K562 (cell line): ENCODE measurements around the gene OBSCN. TPM values are rescaled to one million over a fixed set of nuclear protein-coding genes. Genes with fewer than 3 reads are reported as not detected.

Experiments used
- ARID2 ChIP-seq: fragments of 450-650 bp; IDR thresholded peaks from 2 replicates; pipeline ENCODE4 v1.6.1; 2017; ENCODE audit warnings: antibody characterized with exemption, mild to moderate bottlenecking
- CHD4 ChIP-seq: fragments of 200-600 bp; sonication (generic); IDR thresholded peaks from 3 replicates; pipeline ENCODE4 v1.6.1; 2012; ENCODE audit warnings: low read depth, mild to moderate bottlenecking, mixed read lengths, low read length, inconsistent platforms; ENCODE audit not compliant: insufficient read depth, insufficient replicate concordance, poor library complexity, severe bottlenecking
- CLOCK ChIP-seq: fragments of 250-450 bp; sonication (Bioruptor Pico); IDR thresholded peaks from 2 replicates; pipeline ENCODE4 v1.4.0; 2020; ENCODE audit warnings: mild to moderate bottlenecking, moderate library complexity, borderline replicate concordance
- FOXA1 ChIP-seq: fragments of 450-650 bp; IDR thresholded peaks from 2 replicates; pipeline ENCODE4 v1.6.1; 2016; ENCODE audit warnings: mild to moderate bottlenecking, borderline replicate concordance
- NFE2L1 ChIP-seq: fragments of 450-650 bp; IDR thresholded peaks from 2 replicates; pipeline ENCODE4 v1.6.1; 2016; ENCODE audit warnings: missing genetic modification characterization, low read depth, mild to moderate bottlenecking, missing compliant biosample characterization, moderate library complexity, borderline replicate concordance
- NR2C2 ChIP-seq, 2 experiments: fragments of 200-800 bp in 1 of 2; sonication (Bioruptor generic) in 1 of 2; sonication (generic) in 1 of 2; formaldehyde crosslinking in 1 of 2; IDR thresholded peaks; 2 replicates each; pipeline versions ENCODE4 v1.6.1 to v1.8.0; 2016 to 2022; ENCODE audit warnings: mild to moderate bottlenecking in 1 of 2, missing compliant biosample characterization in 1 of 2, missing genetic modification characterization in 1 of 2, missing genetic modification reagents in 1 of 2
- RHOXF2B ChIP-seq: fragments of 250-450 bp; sonication (Bioruptor Pico); conservative IDR thresholded peaks from 2 replicates; pipeline ENCODE4 v1.5.1; 2021
- TGIF2 ChIP-seq: sonication (generic); formaldehyde crosslinking; IDR thresholded peaks from 2 replicates; pipeline ENCODE4 v1.8.1; 2022; ENCODE audit warnings: mild to moderate bottlenecking, missing genetic modification reagents, moderate library complexity
- XRCC4 ChIP-seq: IDR thresholded peaks from one replicate; pipeline ENCODE4 v1.6.1; 2011; ENCODE audit not compliant: insufficient read depth, insufficient read length; ENCODE audit errors: extremely low read depth
- ZNF184 ChIP-seq: sonication (generic); formaldehyde crosslinking; IDR thresholded peaks from 2 replicates; pipeline ENCODE4 v1.5.0; 2020; ENCODE audit warnings: missing genetic modification reagents
- polyA plus RNA-seq, 8 experiments: library from polyadenylated mRNA; depleted of rRNA in 4 of 8; stranded (reverse) in 5 of 8; unstranded in 3 of 8; fragments of >200 nt; fragmentation: Nextera tagmentation in 2 of 8; fragmentation: Illumina TruSeq in 1 of 8; extraction: Ambion mirVana in 2 of 8; extraction: Trizol in 1 of 8; gene quantifications; 2 replicates each; pipeline versions ENCODE4 v1.2.1 to v1.2.3, GENCODE V29; 2011 to 2014; ENCODE audit warnings: inconsistent platforms in 1 of 8, missing spikeins in 1 of 8
- total RNA-seq, 7 experiments: library from RNA; depleted of rRNA in 6 of 7; stranded (reverse); fragments of >200 nt in 6 of 7; fragmentation: Illumina TruSeq in 2 of 7; extraction: Trizol in 2 of 7; gene quantifications; 2 replicates each; pipeline versions ENCODE4 v1.2.1 to v1.2.3, GENCODE V29; 2011 to 2021; ENCODE audit warnings: low replicate concordance in 1 of 7
- TF ChIP-seq, protein P1 (sequence below): fragments of 450-650 bp; formaldehyde crosslinking; conservative IDR thresholded peaks from 2 replicates; pipeline ENCODE4 v1.4.0; 2022; ENCODE audit warnings: mild to moderate bottlenecking, missing genetic modification characterization
- TF ChIP-seq, protein P2 (sequence below): fragments of 450-650 bp; IDR thresholded peaks from 2 replicates; pipeline ENCODE4 v1.6.1; 2017; ENCODE audit warnings: mild to moderate bottlenecking, moderate library complexity
- TF ChIP-seq, protein P3 (sequence below): sonication (generic); formaldehyde crosslinking; IDR thresholded peaks from 2 replicates; pipeline ENCODE4 v1.8.1; 2023; ENCODE audit warnings: mild to moderate bottlenecking, missing genetic modification reagents
- TF ChIP-seq, protein P4 (sequence below): fragments of 250-450 bp; sonication (Bioruptor Pico); IDR thresholded peaks from 2 replicates; pipeline ENCODE4 v1.5.0; 2020; ENCODE audit warnings: mild to moderate bottlenecking, borderline replicate concordance

OBSCN gene
- total and polyA plus RNA-seq, 9 of the 15 experiments (the other 6 are each of a cell fraction or from before 2014, with no cell fraction given): 0.18 to 19.7 (median 3.6) TPM

- TF ChIP-seq, protein P1, sequence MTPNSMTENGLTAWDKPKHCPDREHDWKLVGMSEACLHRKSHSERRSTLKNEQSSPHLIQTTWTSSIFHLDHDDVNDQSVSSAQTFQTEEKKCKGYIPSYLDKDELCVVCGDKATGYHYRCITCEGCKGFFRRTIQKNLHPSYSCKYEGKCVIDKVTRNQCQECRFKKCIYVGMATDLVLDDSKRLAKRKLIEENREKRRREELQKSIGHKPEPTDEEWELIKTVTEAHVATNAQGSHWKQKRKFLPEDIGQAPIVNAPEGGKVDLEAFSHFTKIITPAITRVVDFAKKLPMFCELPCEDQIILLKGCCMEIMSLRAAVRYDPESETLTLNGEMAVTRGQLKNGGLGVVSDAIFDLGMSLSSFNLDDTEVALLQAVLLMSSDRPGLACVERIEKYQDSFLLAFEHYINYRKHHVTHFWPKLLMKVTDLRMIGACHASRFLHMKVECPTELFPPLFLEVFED (CRISPR knock-in tag): no peak
- TF ChIP-seq TGIF2 (no peak), ZNF184 (CRISPR knock-in tag) (no peak), CLOCK (CRISPR knock-in tag) (0 out of 2 replicates have a peak, but pooled peaks have one; percentile 54), ARID2 (no peak), NR2C2 (CRISPR knock-in tag; IDR thresholded peaks at IDR 0.05) (peak; percentile 44; the same call in 1 of the 2 replicates), NR2C2 (tag; IDR thresholded peaks at IDR 0.05) (peak; percentile 66), NFE2L1 (tag) (no peak), FOXA1 (no peak), XRCC4 (no peak), RHOXF2B (CRISPR knock-in tag) (no peak; the same call in 1 of the 2 replicates), CHD4 (peak; percentile 94)
- TF ChIP-seq, protein P2, sequence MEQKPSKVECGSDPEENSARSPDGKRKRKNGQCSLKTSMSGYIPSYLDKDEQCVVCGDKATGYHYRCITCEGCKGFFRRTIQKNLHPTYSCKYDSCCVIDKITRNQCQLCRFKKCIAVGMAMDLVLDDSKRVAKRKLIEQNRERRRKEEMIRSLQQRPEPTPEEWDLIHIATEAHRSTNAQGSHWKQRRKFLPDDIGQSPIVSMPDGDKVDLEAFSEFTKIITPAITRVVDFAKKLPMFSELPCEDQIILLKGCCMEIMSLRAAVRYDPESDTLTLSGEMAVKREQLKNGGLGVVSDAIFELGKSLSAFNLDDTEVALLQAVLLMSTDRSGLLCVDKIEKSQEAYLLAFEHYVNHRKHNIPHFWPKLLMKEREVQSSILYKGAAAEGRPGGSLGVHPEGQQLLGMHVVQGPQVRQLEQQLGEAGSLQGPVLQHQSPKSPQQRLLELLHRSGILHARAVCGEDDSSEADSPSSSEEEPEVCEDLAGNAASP: no peak
- TF ChIP-seq, protein P3, sequence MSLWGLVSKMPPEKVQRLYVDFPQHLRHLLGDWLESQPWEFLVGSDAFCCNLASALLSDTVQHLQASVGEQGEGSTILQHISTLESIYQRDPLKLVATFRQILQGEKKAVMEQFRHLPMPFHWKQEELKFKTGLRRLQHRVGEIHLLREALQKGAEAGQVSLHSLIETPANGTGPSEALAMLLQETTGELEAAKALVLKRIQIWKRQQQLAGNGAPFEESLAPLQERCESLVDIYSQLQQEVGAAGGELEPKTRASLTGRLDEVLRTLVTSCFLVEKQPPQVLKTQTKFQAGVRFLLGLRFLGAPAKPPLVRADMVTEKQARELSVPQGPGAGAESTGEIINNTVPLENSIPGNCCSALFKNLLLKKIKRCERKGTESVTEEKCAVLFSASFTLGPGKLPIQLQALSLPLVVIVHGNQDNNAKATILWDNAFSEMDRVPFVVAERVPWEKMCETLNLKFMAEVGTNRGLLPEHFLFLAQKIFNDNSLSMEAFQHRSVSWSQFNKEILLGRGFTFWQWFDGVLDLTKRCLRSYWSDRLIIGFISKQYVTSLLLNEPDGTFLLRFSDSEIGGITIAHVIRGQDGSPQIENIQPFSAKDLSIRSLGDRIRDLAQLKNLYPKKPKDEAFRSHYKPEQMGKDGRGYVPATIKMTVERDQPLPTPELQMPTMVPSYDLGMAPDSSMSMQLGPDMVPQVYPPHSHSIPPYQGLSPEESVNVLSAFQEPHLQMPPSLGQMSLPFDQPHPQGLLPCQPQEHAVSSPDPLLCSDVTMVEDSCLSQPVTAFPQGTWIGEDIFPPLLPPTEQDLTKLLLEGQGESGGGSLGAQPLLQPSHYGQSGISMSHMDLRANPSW (CRISPR knock-in tag): no peak
- TF ChIP-seq, protein P4, sequence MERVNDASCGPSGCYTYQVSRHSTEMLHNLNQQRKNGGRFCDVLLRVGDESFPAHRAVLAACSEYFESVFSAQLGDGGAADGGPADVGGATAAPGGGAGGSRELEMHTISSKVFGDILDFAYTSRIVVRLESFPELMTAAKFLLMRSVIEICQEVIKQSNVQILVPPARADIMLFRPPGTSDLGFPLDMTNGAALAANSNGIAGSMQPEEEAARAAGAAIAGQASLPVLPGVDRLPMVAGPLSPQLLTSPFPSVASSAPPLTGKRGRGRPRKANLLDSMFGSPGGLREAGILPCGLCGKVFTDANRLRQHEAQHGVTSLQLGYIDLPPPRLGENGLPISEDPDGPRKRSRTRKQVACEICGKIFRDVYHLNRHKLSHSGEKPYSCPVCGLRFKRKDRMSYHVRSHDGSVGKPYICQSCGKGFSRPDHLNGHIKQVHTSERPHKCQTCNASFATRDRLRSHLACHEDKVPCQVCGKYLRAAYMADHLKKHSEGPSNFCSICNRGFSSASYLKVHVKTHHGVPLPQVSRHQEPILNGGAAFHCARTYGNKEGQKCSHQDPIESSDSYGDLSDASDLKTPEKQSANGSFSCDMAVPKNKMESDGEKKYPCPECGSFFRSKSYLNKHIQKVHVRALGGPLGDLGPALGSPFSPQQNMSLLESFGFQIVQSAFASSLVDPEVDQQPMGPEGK (CRISPR knock-in tag): no peak
These were observed 160.3 kb downstream of the OBSCN start (continued) for GRCh38 chr1:228367798-228368791.
